ENCODE results near the gene SLC39A13. TPM values are rescaled to one million over a fixed set of nuclear protein-coding genes. Genes with fewer than 3 reads are reported as not detected.

SLC39A13 gene
- total RNA-seq, 4 donors from 2014 or later, result 51.3 to 84.3 (median 66.8) TPM

DNA sequence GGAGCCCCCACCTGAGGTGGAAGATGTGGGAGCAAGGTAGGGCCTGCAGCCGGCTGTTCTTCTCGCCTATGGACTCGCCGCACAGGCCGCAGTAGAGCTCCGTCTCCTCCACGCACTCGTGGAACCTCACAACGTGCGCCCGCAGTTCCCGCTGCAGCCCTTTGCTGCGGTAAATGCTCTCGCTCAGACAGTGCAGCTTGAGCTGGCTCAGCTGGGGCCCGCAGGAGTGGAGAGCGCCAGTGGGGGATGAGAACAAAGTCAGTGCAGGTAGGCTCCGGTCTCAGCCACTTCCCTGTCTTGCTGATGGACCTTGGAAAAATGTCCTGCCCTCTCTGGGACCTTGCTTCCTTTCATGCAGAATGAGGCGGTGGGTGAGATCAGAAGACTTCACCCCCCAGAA lies 30.3 kb downstream of the SLC39A13 start:
- intact Hi-C loops (cut with DNase I), result no loop called here
- Histone ChIP-seq H3K27me3 (no peaks in the 10 kb centered on the region), H3K9me3 (no peaks in the 10 kb centered on the region), H3K4me1 (peaks cover 21 to 25% of the 10 kb centered on the region in 2 donors), H3K27ac (no peak overlapping the region), H3K4me3 (replicated peaks in 1 of 3) (no peak overlapping the region), H3K36me3 (no peaks in the 10 kb centered on the region)
- WGBS, 2 donors, result 89 to 95% methylated on average over 15 to 18 of the region's 18 CpGs
- DNase-seq, result no peak
- TF ChIP-seq, protein P1, sequence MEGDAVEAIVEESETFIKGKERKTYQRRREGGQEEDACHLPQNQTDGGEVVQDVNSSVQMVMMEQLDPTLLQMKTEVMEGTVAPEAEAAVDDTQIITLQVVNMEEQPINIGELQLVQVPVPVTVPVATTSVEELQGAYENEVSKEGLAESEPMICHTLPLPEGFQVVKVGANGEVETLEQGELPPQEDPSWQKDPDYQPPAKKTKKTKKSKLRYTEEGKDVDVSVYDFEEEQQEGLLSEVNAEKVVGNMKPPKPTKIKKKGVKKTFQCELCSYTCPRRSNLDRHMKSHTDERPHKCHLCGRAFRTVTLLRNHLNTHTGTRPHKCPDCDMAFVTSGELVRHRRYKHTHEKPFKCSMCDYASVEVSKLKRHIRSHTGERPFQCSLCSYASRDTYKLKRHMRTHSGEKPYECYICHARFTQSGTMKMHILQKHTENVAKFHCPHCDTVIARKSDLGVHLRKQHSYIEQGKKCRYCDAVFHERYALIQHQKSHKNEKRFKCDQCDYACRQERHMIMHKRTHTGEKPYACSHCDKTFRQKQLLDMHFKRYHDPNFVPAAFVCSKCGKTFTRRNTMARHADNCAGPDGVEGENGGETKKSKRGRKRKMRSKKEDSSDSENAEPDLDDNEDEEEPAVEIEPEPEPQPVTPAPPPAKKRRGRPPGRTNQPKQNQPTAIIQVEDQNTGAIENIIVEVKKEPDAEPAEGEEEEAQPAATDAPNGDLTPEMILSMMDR (IDR thresholded peaks at IDR 0.05), result no peak
- TF ChIP-seq POLR2A (IDR thresholded peaks at IDR 0.05), result no peak

DNA sequence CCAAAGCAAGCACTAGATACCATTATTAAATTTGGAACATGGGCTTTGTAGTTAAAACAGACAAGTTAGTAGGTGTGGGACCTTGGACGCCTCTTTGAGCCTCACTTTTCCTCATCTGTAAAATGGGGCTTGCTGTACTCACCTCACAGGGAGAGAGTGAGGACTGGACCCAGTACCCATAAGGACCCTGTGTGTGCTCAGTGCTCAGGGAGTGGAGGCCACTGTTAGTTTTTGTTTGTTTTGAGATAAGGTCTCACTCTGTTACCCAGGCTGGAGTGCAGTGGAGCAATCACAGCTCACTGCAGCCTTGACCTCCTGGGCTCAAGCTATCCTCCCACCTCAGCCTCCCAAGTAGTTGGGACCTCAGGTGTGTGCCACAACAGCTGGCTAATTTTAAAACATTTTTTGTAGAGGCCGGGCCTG lies 31.7 kb downstream of the SLC39A13 start:
- 67 to 90% methylated on average over 2 of the region's 2 CpGs for WGBS, 2 donors
- Histone ChIP-seq H3K27me3 (no peaks in the 10 kb centered on the region), H3K9me3 (no peaks in the 10 kb centered on the region), H3K36me3 (no peaks in the 10 kb centered on the region), H3K27ac (no peak overlapping the region), H3K4me3 (replicated peaks in 1 of 3) (no peak overlapping the region), H3K4me1 (peaks cover 11 to 12% of the 10 kb centered on the region in 2 donors)
- intact Hi-C loops (cut with DNase I), result no loop called here
- no peak for TF ChIP-seq POLR2A (IDR thresholded peaks at IDR 0.05)
- TF ChIP-seq, protein P1 (IDR thresholded peaks at IDR 0.05), result no peak
- no peak for DNase-seq

DNA sequence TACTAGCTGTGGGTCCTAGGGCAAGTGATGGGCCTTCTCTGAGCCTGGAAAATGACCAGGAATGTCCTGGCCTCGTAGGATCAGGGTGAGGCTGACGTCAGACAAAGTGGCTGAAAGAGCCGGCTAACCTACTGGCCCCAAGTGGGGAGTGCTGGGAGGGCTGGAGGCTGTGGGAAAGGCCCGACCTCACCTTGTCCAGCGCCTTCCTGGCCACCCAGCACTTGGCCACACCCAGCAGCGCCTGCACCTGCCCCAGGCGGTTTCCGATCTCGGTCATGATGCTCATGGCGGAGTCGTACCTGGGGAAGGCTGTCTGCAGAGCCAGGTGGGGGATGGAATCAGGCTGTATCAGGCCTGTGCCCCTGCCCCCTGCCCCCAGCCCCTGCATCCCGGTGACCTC lies 33.0 kb downstream of the SLC39A13 start:
- Histone ChIP-seq H3K27me3 (no peaks in the 10 kb centered on the region), H3K27ac (no peak overlapping the region), H3K36me3 (no peaks in the 10 kb centered on the region), H3K4me3 (replicated peaks in 1 of 3) (no peak overlapping the region), H3K9me3 (no peaks in the 10 kb centered on the region), H3K4me1 (peaks cover 11 to 12% of the 10 kb centered on the region in 2 donors)
- TF ChIP-seq, protein P1 (IDR thresholded peaks at IDR 0.05), result no peak
- TF ChIP-seq POLR2A (IDR thresholded peaks at IDR 0.05), result no peak
- intact Hi-C loops (cut with DNase I), result no loop called here
- 89% methylated on average over 7 to 12 of the region's 12 CpGs for WGBS, 2 donors
- DNase-seq, result no peak

DNA sequence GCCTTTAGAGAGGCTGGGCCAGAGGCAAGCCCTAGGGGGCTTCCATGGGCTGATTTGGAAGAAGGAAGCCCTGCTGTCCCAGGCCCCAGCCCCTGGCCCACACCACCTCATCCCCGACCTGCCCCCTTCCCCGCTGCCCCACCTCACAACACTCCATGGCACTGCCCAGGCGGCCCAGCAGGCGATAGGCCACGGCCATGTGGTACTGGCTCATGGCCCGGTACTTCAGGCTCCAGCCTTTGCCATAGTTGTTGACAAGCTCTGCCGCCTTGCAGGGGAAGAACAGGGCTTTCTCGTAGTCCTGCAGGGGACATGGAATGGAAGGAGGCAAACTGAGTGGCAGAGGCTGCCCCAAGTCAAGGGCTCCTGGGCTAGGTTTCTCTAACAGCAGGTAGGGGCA lies 34.1 kb downstream of the SLC39A13 start:
- TF ChIP-seq, protein P1 (IDR thresholded peaks at IDR 0.05), result no peak
- TF ChIP-seq POLR2A (IDR thresholded peaks at IDR 0.05), result no peak
- Histone ChIP-seq H3K27me3 (no peaks in the 10 kb centered on the region), H3K4me1 (peaks cover 7 to 10% of the 10 kb centered on the region in 2 donors), H3K4me3 (replicated peaks in 1 of 3) (no peak overlapping the region), H3K9me3 (no peaks in the 10 kb centered on the region), H3K36me3 (no peaks in the 10 kb centered on the region), H3K27ac (no peak overlapping the region)
- DNase-seq, result peak; percentile 78 to 86
- intact Hi-C loops (cut with DNase I), result no loop called here
- 45 to 71% methylated on average over 3 to 7 of the region's 8 CpGs for WGBS, 2 donors

DNA sequence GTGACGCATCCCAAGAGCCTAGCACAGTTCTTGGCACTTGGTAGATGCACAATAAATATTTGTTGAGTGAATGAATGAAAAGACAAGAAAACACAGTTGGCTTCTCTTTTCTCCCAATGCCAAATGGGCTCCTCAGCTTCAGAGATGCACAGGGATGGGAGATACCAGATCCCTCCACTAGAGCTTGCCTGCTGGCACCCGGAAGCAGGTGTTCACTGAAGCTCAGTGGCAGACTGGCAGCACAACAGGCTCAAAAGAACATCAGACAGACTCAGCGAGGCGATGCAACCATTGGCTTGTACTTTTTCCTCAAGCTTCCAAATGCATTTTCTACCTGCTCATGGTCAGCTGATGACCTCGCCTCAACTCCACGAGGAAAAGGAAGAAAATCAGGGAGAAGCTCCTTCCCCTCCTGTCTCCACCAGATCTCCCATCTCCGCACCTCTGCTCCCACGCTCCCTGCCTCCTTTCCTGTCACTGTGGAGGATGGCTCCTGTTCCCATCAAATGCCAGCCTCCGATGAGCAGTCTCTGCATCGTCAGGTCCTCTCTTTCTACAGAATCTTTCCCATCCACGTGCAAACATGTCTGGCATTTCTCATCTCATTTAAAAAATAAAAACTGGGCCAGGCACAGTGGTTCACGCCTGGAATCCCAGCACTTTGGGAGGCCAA lies 34.8 kb downstream of the SLC39A13 start:
- TF ChIP-seq, protein P1 (IDR thresholded peaks at IDR 0.05), result peak in 1 of 6 experiments; percentile 14
- TF ChIP-seq POLR2A (IDR thresholded peaks at IDR 0.05), result no peak
- H3K9me3 ChIP-seq, result no peaks in the 10 kb centered on the region
- no peak overlapping the region for H3K27ac ChIP-seq
- peak; percentile 12 to 21 for DNase-seq
- 80 to 84% methylated on average over 12 of the region's 12 CpGs for WGBS, 2 donors
- H3K4me1 ChIP-seq, result peaks cover under 1 to 4% of the 10 kb centered on the region in 2 donors
- no peaks in the 10 kb centered on the region for H3K27me3 ChIP-seq
- intact Hi-C loops (cut with DNase I), result no loop called here
- H3K36me3 ChIP-seq, result no peaks in the 10 kb centered on the region
- H3K4me3 ChIP-seq (replicated peaks in 1 of 3), result no peak overlapping the region

Data from thyroid gland (tissue), 4 donors.